HG03108 (cell line): ENCODE measurements around the gene SLAIN1.

Experiments
- ATAC-seq: cut with Tn5 transposase; IDR thresholded peaks from one replicate; pipeline ENCODE4 v1.9.1; 2021; ENCODE audit warnings: moderate library complexity; ENCODE audit not compliant: unreplicated experiment

The SLAIN1 gene

GRCh38 chr13:77714119-77714755, 16.8 kb downstream of the SLAIN1 start:
- no peak for ATAC-seq

GRCh38 chr13:77715233-77715891, 17.9 kb downstream of the SLAIN1 start:
- peak; percentile 51 for ATAC-seq

- ATAC-seq = no peak
Observed at GRCh38 chr13:77716692-77717091, 19.2 kb downstream of the SLAIN1 start.

- ATAC-seq = no peak
Observed at GRCh38 chr13:77717508-77717907, 20.0 kb downstream of the SLAIN1 start.

GRCh38 chr13:77719128-77719527, 21.6 kb downstream of the SLAIN1 start:
- ATAC-seq = no peak

- no peak for ATAC-seq
Observed at GRCh38 chr13:77720988-77721387, 23.5 kb downstream of the SLAIN1 start.

GRCh38 chr13:77724092-77724491, 26.6 kb downstream of the SLAIN1 start:
- ATAC-seq = peak; percentile 44

GRCh38 chr13:77725071-77725470, 27.6 kb downstream of the SLAIN1 start:
- ATAC-seq = no peak

- ATAC-seq = no peak
Observed at GRCh38 chr13:77728265-77729125, 31.0 kb downstream of the SLAIN1 start.

GRCh38 chr13:77729502-77730221, 32.2 kb downstream of the SLAIN1 start:
- peak; percentile 98 for ATAC-seq

- ATAC-seq = no peak
Observed at GRCh38 chr13:77730572-77730971, 33.1 kb downstream of the SLAIN1 start.

- ATAC-seq = no peak
Observed at GRCh38 chr13:77732287-77732686, 34.8 kb downstream of the SLAIN1 start.

GRCh38 chr13:77733674-77734073, 36.2 kb downstream of the SLAIN1 start:
- ATAC-seq = no peak

- peak; percentile 67 for ATAC-seq
Observed at GRCh38 chr13:77737583-77738200, 40.2 kb downstream of the SLAIN1 start.

- ATAC-seq = no peak
Observed at GRCh38 chr13:77740097-77740735, 42.7 kb downstream of the SLAIN1 start.

GRCh38 chr13:77740931-77741596, 43.6 kb downstream of the SLAIN1 start:
- ATAC-seq = no peak

- no peak for ATAC-seq
Observed at GRCh38 chr13:77741597-77741972, 44.1 kb downstream of the SLAIN1 start.

- ATAC-seq = no peak
Observed at GRCh38 chr13:77742801-77743200, 45.3 kb downstream of the SLAIN1 start.

GRCh38 chr13:77745784-77746183, 48.3 kb downstream of the SLAIN1 start:
- no peak for ATAC-seq
